ENCODE data around the gene NUDT8. TPM values are rescaled to one million over a fixed set of nuclear protein-coding genes. Genes with fewer than 3 reads are reported as not detected.

Gene NUDT8
- total and polyA plus RNA-seq, 9 of the 15 experiments (the other 6 are each of a cell fraction or from before 2014, with no cell fraction given), result 0.23 to 27.8 (median 5.0) TPM

- peak; percentile 92 for TF ChIP-seq BCOR (IDR thresholded peaks at IDR 0.05)
- TF ChIP-seq MAX (CRISPR knock-in tag; IDR thresholded peaks at IDR 0.05), result no peak
- no peak for TF ChIP-seq ZBTB49 (CRISPR knock-in tag; IDR thresholded peaks at IDR 0.05; ENCODE audit: borderline replicate concordance)
- TF ChIP-seq MYC (IDR thresholded peaks at IDR 0.05; ENCODE audit: low read depth, low read length), result no peak
- TF ChIP-seq MYC (CRISPR knock-in tag; IDR thresholded peaks at IDR 0.05; ENCODE audit: borderline replicate concordance, low read depth), result no peak
- TF ChIP-seq ZNF347 (CRISPR knock-in tag; IDR thresholded peaks at IDR 0.05; ENCODE audit: low read depth), result no peak
- no peak for TF ChIP-seq E2F4 (CRISPR knock-in tag; IDR thresholded peaks at IDR 0.05; ENCODE audit: low read depth)
- no peak for TF ChIP-seq ELK3 (CRISPR knock-in tag; IDR thresholded peaks at IDR 0.05)
- no peak for TF ChIP-seq CREB3L1 (IDR thresholded peaks at IDR 0.05; ENCODE audit: borderline replicate concordance, low read depth)
- TF ChIP-seq THRA (IDR thresholded peaks at IDR 0.05), result no peak
- no peak for TF ChIP-seq BRCA1 (IDR thresholded peaks at IDR 0.05)
- no peak for TF ChIP-seq BRCA1 (CRISPR knock-in tag; IDR thresholded peaks at IDR 0.05)
- TF ChIP-seq EGR1 (conservative IDR thresholded peaks at IDR 0.05), result no peak
- 0 out of 2 replicates have a peak, but pooled peaks have one; percentile 36 for TF ChIP-seq HDAC2 (IDR thresholded peaks at IDR 0.05)
- TF ChIP-seq RAD51 (IDR thresholded peaks at IDR 0.05; ENCODE audit: borderline replicate concordance, low read depth), result no peak
- TF ChIP-seq NR2C2 (CRISPR knock-in tag; IDR thresholded peaks at IDR 0.05), result no peak
- no peak for TF ChIP-seq NR2C2 (tag; IDR thresholded peaks at IDR 0.05)
- TF ChIP-seq NFIC (IDR thresholded peaks at IDR 0.05), result no peak
- no peak for TF ChIP-seq ZNF184 (CRISPR knock-in tag; IDR thresholded peaks at IDR 0.05)
- no peak for TF ChIP-seq TCF15 (CRISPR knock-in tag; IDR thresholded peaks at IDR 0.05)
- no peak for TF ChIP-seq ZC3H11A (IDR thresholded peaks at IDR 0.05; ENCODE audit: low read depth, low read length)
- no peak for TF ChIP-seq EP400 (IDR thresholded peaks at IDR 0.05)
Measured at GRCh38 chr11:67635231-67635521, 5.4 kb upstream of the NUDT8 start (continued).

All from K562 (cell line).